Measurements from ENCODE around the gene TBC1D2.

GRCh38 chr9:98150721-98151120 lies 104.7 kb downstream of the TBC1D2 start:
- no peak for TF ChIP-seq EP300 (IDR thresholded peaks at IDR 0.05; ENCODE audit: borderline replicate concordance in 1 of 2, control insufficient read depth in 1 of 2, low read depth in 2 of 2, low read length in 2 of 2)
- TF ChIP-seq CTCF (IDR thresholded peaks at IDR 0.05 in 2 of 3, conservative IDR thresholded peaks at IDR 0.05 in 1 of 3; ENCODE audit: control insufficient read depth in 2 of 3, extremely low read depth in 1 of 3, insufficient read depth in 1 of 3, low read depth in 3 of 3, low read length in 3 of 3), result no peak
- TF ChIP-seq NFIC (IDR thresholded peaks at IDR 0.05; ENCODE audit: low read depth, low read length), result no peak
- TF ChIP-seq ZBTB40 (IDR thresholded peaks at IDR 0.05; ENCODE audit: borderline replicate concordance), result no peak
